ENCODE data around the gene FMO5.
"Not testable (repeated sequence)": the region's sequence is repeated elsewhere in the genome, so short reads cannot be mapped to it uniquely, and the experiment has no call there.

The FMO5 gene

GRCh38 chr1:147238925-147239820 lies 14.0 kb upstream of the FMO5 start:
- DNase-seq: no peak

- DNase-seq: no peak
Observed at GRCh38 chr1:147238053-147238902, 13.1 kb upstream of the FMO5 start.

- DNase-seq: no peak
Observed at GRCh38 chr1:147236959-147237791, 12.0 kb upstream of the FMO5 start.

- no peak for DNase-seq
Observed at GRCh38 chr1:147236448-147236847, 11.3 kb upstream of the FMO5 start.

GRCh38 chr1:147235822-147236221 lies 10.7 kb upstream of the FMO5 start:
- DNase-seq: no peak

DNA sequence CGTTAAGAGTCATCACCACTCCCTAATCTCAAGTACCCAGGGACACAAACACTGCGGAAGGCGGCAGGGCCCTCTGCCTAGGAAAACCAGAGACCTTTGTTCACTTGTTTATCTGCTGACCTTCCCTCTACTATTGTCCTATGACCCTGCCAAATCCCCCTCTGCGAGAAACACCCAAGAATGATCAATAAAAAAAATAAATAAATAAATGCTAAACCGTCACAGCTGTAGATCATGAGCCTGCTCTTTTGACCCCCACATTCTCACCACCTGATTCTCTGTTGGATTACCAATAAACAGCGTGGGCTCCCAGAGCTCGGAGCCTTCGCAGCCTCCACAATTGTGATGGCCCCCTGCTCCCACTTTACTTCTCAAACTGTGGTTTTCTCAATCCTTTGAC lies 8.8 kb upstream of the FMO5 start:
- DNase-seq: not testable (repeated sequence)

DNA sequence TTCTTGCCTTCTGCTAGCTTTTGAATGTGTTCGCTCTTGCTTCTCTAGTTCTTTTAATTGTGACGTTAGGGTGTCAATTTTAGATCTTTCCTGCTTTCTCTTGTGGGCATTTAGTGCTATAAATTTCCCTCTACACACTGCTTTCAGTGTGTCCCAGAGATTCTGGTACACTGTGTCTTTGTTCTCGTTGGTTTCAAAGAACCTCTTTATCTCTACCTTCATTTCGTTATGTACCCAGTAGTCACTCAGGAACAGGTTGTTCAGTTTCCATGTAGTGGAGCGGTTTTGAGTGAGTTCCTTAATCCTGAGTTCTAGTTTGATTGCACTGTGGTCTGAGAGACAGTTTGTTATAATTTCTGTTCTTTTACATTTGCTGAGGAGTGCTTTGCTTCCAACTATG lies 5.9 kb upstream of the FMO5 start:
- not testable (repeated sequence) for DNase-seq

DNA sequence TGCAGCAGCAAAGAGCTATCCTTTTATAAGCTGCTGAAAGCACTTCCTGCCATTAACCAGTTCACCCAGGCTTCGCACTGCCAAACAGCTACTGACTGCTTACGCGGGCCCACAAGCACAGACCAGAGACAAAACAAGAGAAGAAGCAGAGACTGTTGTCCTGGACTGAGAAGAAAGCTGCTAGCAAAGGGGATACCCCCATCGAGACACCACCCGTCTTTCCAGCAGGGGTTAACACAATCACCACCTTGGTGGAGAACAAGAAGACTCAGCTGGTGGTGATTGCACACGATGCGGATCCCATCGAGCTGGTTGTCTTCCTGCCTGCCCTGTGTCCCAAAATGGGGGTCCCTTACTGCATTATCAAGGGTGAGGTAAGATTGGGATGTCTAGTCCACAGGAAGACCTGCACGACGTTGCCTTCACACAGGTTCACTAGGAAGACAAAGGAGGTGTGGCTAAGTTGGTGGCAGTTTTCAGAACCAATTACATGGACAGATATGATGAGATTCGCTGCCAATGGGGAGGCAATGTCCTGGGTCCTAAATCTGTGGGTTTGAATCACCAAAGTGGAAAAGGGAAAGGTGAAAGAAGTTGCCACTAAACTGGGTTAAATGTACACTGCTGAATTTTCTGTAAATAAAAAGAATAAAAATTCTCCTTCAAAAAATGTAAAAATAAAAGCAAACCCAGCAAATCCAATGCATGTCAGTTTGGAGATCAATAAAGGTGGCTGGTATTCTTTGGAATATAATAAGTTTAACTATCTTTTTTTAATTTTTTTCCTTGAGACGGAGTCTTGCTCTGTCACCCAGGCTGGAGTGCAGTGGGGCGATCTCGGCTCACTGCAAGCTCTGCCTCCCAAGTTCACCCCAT lies 1.2 kb downstream of the FMO5 start:
- no peak for DNase-seq

DNA sequence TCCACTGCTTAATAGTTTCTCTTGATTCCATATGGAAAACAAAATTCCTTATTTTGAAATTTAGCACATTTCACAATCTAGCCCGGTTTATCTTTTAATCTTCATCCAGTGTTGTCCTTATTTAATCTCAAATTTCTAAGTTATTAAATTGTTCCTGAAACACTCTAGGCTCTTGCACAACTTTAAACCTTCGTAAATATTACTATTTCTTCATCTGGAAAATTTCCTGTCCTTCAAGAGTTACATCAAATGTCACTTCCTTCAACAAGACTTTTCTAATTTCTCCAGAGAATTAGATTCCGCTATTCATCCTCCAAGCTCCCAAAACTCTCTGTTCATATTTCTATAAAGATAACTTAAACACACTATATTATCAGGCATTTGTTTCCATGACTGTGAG lies 6.5 kb downstream of the FMO5 start:
- DNase-seq: no peak

DNA sequence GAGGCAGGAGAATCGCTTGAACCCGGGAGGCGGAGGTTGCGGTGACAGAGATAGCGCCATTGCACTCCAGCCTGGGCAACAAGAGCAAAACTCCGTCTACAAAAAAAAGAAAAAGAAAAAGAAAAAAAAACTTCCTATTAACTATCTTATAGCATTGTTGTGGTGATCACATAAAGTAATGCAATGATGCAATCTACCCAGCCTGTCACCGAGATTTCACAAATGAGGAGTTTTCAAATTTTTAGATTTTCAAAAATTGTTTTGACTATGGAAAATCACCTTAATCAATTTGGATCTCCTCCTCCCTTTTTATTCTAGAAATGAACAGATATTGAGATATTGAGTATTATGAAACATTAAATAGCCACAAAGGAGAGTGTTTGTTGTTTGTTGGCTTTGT lies 8.0 kb downstream of the FMO5 start:
- DNase-seq: no peak

- no peak for DNase-seq
Observed at GRCh38 chr1:147216124-147216523, 9.0 kb downstream of the FMO5 start.

DNA sequence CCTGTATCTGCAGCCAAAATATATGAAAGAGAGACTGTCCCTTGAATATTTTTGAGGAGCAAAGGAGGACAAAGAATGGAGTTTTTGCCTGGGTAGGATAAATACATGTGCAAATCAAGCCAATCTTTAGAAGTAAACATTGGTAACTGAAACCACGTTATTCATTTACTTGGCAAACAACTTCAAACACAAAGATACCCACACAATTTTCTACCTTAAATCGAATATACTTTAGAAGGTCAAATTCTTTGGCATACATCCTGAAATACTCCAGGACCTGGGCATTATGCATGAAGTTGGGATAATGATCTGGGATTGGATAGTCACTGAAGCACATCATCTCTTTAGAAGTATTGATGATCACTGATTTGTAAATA lies 9.6 kb downstream of the FMO5 start:
- no peak for DNase-seq

- no peak for DNase-seq
Observed at GRCh38 chr1:147214842-147215539, 10.1 kb downstream of the FMO5 start.

DNA sequence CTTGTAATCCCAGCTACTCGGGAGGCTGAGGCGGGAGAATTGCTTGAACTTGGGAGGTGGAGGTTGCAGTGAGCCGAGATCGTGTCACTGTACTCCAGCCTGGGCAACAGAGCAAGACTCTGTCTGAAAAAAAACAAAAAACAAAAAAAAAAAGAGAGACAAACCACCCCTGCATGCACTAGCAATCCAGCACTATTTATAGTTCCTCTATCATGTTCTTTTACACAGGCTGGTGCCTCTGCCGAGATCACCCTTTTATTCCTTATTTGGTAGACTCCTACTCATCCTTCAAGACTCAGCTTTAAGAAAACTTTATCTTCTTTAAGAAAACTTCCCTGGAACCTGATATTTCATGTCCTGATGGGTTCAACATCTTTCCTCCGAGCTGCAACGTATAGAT lies 10.8 kb downstream of the FMO5 start:
- DNase-seq: no peak

DNA sequence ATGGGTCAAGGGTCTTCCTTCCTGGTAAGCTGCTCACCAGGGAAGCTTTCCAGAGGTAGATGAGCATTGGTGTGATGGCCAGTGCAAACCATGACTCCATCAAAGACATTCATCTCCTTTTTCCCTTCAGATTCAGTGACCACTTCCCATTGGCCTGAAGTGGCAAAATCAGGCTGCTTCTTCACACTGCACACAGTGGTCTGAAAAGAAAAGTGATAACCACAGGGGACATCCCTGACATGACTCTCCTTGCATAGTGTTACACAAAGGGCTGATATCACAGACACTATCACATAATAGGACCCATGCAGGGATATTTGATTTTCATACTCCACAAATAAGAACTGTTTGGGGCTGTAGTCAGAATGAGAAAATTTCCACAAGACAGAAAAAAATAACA lies 11.9 kb downstream of the FMO5 start:
- no peak for DNase-seq

GRCh38 chr1:147211577-147211976 lies 13.6 kb downstream of the FMO5 start:
- no peak for DNase-seq

DNA sequence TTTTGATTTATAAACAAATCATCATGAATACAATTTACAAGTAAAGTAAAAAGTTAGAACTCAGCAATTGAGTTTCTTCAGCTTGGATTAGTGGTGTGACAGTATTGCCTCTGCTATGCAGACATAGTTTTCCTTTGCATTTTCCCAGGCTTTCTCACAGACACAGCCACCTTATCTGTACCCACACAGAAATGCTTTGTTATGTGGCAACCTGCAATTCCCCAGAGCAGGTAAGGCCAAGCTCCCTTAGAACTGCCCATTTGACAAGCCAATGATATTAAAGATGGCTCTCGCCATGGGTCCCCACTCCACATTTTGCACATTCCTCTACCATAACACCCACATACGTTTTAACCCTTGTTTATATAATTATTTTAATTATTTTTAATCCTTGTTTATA lies 14.2 kb downstream of the FMO5 start:
- no peak for DNase-seq

DNA sequence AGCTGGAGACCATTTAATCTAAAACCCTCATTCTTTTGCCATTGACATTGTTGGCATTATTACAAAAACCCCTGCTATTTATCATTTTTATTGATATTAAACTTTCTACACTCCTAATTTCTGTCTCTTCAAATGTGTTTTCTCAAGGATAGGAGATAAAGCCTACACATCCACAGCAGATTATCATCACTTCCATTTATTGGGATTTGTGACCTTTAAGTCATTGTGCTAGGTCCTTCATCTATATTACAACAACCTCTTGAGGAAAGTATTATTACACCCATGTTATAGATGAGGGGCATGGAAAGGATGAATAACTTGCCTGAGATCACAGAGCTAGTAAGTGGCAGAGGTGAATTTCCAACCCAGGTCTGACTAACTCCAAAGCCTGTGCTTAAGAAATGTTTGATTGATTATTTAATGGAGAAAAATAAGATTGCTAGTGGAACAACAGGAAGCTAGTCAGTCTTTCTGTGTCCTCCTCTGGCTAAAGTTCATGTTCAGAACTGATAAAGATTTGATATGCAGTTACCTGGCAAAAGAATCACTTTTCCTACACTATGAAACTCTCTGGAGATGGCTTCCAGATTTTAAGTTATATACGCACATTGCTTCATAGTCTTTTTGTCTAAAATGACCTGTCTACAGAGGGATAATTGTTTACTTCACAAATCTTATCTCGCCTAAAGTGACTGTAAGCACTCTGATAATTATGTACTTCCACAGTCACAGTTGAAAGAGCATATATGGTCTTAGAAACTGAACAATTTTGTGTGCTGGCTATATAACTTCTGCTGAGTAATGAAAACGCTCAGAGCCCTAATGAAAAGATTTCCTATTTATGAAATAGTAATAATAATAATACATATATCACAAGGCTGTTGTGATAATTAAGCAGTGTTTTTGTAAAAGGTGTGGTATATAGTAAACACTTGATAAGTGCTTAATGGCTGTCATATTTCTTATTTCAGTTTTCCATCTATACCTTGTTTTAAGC lies 15.0 kb downstream of the FMO5 start:
- DNase-seq: no peak

- no peak for DNase-seq
Observed at GRCh38 chr1:147208619-147209018, 16.5 kb downstream of the FMO5 start.

GRCh38 chr1:147207192-147207591 lies 17.9 kb downstream of the FMO5 start:
- DNase-seq: no peak

Measured in CD4-positive, alpha-beta T cell treated with Interleukin-17A for 1 hour (primary cell).